DMS 273 (cell line): ENCODE data around the gene FEZ2.

ENCODE experiments used
- DNase-seq: peaks from one replicate; lab custom pipeline; 2025; ENCODE audit not compliant: unreplicated experiment; lab: John Stamatoyannopoulos, UW

FEZ2 gene

GRCh38 chr2:36587556-36587955 lies 10.4 kb downstream of the FEZ2 start:
- no peak for DNase-seq

- no peak for DNase-seq
Observed at GRCh38 chr2:36587101-36587500, 10.9 kb downstream of the FEZ2 start.

GRCh38 chr2:36586672-36587071 lies 11.3 kb downstream of the FEZ2 start:
- no peak for DNase-seq

- no peak for DNase-seq
Observed at GRCh38 chr2:36584148-36584794, 13.7 kb downstream of the FEZ2 start.

DNA sequence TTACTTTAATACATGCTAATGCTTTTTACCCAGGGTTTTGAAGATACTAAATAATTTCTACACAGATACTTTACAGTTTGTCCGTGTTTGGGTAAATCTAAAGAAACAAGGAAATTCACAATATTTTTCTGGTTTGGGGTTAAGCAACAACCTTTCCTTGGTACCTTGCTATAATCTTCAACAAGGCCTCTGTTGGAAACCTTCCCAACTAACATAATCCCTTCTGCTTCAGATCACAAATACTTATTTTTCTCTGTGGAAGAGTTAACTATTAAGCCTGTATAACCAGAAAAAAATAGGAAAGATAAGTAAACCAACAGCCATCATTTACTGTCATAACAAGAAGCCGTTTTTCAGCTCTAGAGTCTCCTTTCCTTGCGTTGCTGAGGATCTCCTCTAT lies 15.0 kb downstream of the FEZ2 start:
- no peak for DNase-seq

GRCh38 chr2:36582538-36582937 lies 15.4 kb downstream of the FEZ2 start:
- DNase-seq = no peak

DNA sequence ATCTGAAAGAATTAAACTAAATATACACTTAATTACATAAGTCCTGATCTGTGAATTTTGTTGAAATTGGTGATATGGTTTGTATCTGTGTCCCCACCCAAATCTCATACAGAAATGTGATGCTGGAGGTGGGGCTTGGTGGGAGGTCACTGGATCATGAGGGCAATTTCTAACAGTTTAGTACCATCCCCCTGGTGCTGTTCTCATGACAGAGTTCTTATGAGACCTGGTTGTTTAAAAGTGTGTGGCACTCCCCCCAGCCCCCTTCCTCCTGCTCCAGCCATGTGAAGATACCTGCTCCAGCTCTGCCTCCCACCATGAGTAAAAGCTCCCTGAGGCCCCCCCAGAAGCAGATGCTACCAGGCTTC lies 18.7 kb downstream of the FEZ2 start:
- DNase-seq = no peak

DNA sequence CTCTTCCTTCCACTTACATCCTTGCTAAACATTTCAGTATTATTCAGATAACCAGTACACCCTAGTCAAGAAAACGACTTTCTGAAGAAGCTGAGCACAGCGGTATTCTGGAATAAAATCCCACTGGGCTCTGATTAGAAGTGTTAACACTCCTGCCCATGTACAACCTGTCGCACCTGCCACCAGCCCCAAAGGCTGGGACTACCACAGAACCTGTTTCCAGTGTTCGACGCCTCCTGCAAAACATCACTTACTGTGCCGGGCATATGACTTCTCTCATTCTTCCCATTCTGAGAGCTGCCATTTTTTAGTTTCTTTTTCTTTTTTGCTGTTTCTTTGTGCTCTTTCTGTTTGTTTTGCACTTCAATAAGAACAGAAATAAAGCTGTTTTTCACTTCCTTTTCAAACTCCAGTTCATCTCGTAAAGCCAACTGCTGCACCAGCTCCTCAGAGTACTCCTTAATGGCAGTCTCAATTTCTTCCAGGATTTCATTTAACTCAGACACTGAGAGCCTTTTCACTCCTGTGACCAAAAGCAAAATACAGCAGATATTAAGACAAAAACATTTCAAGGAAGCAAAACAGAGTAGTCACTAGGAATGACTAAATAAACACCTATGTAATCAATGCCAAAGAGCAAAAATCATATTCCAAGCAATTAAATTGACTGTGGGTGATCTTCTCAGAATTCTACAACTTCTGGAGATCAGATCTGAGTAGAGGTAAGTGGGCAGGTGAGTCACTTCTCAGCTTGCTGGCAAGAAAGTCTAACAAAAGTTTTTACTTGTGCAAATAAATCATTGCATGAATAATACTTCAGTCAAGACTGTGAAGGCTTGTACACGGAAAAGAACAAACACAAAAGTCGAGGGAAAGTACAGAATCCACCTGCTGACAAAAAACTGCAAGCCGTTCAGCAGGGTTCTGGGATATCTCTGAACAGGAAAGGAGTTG lies 19.3 kb downstream of the FEZ2 start:
- DNase-seq = no peak

GRCh38 chr2:36577884-36578283 lies 20.1 kb downstream of the FEZ2 start:
- no peak for DNase-seq

DNA sequence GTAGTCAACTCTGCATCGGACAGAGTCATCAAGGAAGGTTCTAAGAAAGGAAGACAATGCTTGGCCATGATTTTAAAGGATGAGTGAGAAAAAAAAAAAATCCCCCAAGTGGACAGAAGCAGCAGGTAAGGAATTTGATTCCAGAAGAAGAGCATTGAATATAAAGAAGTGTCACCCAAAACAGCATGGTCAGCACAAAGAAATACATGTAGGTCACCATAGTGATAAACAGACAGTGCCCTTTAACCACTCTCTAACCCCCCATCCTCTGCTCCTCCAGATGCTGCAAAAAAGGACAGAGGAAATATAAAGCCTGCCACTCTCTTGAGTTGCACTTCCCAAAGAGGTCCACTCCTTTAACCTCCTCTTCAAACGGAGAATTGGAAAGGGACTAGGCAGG lies 23.4 kb downstream of the FEZ2 start:
- no peak for DNase-seq

DNA sequence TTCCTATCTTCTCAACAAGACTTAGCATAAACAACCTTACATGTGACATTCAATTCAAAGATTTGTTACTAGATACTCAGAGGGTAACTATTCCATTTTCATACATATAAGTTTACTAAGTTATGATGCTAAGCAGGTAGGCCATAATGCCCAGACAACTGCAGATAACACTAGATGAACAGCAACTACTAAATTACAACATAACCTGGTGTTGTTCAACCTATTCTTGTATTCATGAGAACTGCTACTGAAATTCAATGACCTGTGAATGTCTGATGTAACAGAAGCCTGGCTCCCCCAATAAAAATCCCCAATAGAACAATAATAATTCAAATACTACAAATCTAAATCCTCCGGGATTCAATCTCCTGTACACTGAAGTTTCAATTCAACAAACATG lies 24.8 kb downstream of the FEZ2 start:
- DNase-seq = no peak

DNA sequence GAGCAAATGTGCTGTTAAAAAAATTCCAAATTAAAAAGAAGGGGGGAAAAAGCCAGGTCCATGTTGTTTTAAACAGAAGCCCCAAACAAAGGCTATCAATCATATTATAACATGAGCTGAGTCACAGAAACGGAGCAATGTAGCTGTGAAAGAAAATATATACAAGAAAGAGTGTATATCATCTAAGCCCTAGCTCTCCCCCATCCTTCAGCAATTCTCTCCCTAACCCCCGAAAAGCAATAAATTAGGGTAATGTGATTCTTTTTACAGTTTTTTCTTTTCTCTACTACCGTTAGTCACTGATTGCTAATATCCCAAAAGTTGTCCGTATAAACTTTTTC lies 25.3 kb downstream of the FEZ2 start:
- DNase-seq = no peak

DNA sequence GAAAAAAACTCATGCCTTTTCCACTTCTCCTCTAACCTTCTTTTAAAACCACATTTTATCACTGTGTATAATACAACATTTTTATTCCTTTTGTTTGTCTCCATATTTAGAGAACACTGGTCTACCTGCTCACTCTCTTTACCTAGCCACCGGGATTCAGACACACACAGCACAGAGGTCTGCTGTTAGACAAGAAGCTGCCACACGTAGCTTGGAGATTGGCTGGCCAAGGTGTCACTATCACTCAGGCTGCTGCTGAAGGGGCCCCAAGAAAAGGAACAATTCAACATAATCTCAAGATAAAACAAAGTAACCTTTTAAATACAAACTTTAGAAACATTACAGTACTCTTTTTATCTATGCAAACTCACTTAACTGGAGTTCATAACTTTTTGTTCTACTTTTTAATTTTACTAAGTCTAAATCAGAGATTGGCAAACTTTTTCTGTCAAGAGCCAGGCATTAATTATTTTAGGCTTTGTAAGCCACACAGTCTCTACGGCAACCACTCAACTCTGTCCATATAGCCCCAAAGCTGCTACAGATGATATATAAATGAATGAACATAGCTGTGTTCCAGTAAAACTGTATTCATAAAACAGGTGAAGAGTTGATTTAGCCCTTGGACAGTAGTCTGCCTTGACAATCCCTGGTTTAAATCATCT lies 25.8 kb downstream of the FEZ2 start:
- DNase-seq = no peak

DNA sequence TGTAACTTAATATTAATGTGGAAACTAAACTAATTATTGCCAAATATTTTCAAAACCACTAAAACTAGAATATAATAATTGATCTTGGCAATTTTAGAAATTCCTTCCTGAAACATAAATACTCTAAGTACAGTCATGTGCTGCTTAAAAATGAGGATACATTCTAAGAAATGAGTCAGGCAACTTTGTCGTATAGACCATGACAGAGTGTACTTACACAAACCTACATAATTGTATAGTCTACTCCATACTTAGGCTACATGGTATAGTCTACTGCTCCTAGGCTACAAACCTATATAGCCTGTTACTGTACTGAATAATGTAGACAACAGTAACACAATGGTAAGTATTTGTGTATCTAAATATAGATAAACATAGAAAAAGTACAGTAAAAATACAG lies 27.6 kb downstream of the FEZ2 start:
- no peak for DNase-seq

- no peak for DNase-seq
Observed at GRCh38 chr2:36569267-36569856, 28.6 kb downstream of the FEZ2 start.

GRCh38 chr2:36568516-36569246 lies 29.3 kb downstream of the FEZ2 start:
- DNase-seq = no peak

DNA sequence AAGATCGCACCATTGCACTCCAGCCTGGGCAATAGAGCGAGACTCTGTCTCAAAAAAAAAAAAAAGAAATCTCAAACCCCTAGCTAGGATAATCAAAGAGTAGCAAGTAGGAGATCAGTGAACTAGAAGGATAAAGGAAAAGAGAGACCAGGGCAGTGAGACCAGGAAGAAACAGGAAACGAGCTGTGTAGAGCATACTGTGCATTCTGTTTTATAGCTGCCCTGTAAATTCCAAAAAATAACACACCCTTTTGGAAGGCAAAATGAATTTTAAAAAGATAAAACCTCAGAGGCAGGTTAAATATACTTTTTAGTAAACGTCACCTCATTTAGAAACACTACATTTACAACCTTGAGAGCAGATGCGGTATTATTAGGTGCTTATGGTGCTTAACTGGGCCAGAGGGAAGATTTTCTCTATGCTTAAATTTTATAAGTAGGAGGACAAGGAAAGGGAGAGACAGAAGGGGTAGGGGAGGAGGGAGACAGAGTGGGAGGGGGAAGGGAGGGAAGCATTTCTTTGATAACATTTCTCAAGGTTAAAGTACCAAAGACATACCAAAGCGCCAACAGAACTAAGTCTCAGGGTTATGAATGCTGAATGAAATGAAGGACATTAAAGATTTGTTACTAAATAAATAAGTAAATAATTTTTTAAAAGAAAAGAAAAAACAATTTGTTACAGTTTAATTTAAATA lies 30.1 kb downstream of the FEZ2 start:
- no peak for DNase-seq

DNA sequence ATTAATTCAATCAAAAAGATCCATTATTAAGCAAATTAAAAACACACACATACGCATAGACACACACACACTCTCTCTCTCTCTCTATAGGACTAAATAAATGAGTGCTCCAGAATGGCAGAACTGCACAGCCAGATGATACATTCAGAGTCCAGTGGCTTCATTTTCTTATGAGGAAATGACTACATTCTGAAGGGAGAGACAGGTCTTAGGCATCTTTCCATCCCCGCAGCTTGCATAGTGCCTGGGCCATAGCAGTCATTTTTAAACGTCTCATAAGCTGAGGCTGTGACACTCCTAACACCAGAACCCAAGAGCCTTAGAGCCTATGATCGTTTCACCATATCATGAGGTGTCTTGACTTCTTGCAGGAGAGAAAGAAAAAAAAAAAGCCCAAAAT lies 31.1 kb downstream of the FEZ2 start:
- no peak for DNase-seq

DNA sequence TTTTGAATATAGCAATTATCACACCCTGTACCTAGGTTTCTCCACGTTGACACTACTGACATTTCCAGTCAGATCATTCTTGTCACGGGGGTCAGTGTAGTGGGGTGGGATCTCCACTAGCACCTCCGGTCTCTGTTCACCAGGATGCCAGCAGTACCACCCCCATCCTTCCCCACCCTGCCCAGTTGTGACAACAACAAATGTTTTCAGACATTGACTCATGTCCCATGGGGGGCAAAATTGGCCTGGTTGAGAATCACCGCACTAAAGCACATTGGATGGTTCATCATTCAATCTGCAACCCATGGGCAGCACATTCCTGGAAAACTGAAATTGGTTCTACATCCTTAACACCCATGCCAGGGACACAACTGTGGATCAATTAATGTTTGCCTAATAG lies 32.3 kb downstream of the FEZ2 start:
- DNase-seq = no peak

GRCh38 chr2:36564377-36564930 lies 33.5 kb downstream of the FEZ2 start:
- no peak for DNase-seq
